ENCODE data around the gene MAZ. TPM values are rescaled to one million over a fixed set of nuclear protein-coding genes. Genes with fewer than 3 reads are reported as not detected.

MAZ gene
- total RNA-seq, 1 experiment from 2014 or later: 426 TPM

DNA sequence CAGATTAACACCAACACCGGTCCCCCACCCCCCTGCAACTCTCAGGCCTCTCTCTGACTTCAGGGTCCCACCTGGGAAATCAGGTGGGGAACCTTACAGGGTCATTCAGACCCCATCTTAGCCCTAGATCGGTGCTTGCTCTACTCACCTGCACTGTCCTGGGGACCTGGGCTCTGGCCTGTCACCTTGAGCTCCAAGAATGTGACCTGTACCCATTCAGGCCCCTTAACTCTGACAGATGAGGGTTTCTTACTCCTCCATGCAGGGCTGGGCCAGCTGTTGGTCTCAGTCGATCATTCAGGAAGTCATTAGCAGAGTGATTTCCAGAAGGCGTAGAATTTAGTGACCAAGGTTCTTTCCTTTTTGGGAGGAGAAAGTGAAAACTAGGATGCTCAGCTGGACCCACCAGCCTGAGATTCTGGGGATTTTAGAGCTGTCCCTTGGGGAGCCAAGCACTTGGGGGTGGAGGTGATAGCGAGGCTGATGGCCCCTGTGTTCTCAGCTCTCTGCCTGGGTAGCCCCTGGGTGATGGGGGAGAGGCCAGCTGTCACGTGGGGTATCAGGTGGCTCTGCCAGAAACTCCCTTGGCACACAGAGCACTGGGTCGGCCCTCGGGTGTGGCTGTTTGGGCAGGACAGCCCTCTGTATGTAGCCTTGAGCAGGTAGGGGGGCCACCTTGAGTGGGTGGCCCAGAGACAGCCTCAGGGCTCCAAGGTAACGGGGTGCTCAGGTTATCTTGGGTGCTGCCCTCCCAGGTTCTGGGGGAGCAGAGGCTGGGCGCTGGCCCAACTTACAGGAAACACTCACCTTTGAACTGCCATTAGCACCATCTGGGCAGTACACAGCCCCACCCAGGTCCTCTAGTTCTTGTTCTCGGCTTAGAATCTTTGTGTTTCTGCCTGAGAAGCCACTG lies 14.7 kb downstream of the MAZ start:
- peak; percentile 36 for ATAC-seq
- POLR2A ChIA-PET: interaction anchor here (0.6 kb wide), 2 partner anchors 9 to 415 kb away, joined by 4 read pairs; partner anchors contain the start of gene NPIPB11
- no TSS peak for BruUV-seq (replicated peaks)

DNA sequence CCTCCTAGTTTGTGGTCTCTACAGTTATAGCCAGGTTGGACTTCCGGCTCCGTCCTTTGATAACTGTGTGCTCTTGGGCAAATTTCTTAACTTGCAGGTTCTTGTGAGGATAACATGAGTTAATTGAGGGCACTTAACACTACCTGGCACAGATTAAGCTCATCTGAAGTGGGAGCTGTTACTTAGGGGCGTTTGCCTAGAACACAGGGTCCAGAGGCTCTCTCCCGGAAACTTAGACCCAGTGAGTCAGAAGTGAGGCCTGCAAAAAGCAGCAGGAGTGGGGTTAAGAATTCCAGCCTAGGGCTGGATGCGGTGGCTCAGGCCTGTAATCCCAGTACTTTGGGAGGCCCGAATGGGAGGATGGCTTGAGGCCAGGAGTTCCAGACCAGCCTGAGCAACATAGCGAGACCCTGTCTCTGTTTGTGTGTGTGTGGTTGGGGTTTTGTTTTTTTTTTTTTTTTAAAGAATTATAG lies 15.3 kb downstream of the MAZ start:
- intact Hi-C loops (cut with micrococcal nuclease; ENCODE audit: unreplicated experiment): no loop called here
- in situ Hi-C loops (cut with HindIII; ENCODE audit: low pct_unique_long_range_greater_than_20kb, low sequenced_read_pairs): no loop called here
- ChIA-PET CTCF (no interaction called here), POLR2A (interaction anchor here (0.6 kb wide), 3 partner anchors 10 to 415 kb away, joined by 4 to 5 read pairs (median 4); partner anchors contain the start of gene NPIPB11)
- DNase-seq (ENCODE audit: low read depth, low spot score): no peak
- Histone ChIP-seq H3K4me1 (ENCODE audit: control insufficient read depth, insufficient read depth, low read length) (peaks cover 63% of the 10 kb centered on the region), H3K9me3 (ENCODE audit: control insufficient read depth, insufficient read depth, low read depth, low read length) (no peaks in the 10 kb centered on the region), H3K27me3 (ENCODE audit: control insufficient read depth, insufficient read depth, low read length) (no peaks in the 10 kb centered on the region), H3K27ac (ENCODE audit: low read length) (peak overlapping the region; percentile 94), H3K36me3 (ENCODE audit: control insufficient read depth, insufficient read depth, low read length) (peaks cover 3% of the 10 kb centered on the region), H3K4me3 (ENCODE audit: low read depth in 2 of 2, low read length in 2 of 2) (peak overlapping the region; percentile 69 to 94)
- ATAC-seq: peak; percentile 30
- no TSS peak for BruUV-seq (replicated peaks)
- peak; percentile 58; the same call in 1 of the 2 replicates for TF ChIP-seq POLR2AphosphoS5 (IDR thresholded peaks at IDR 0.05; ENCODE audit: low read depth, low read length)
- no peak for TF ChIP-seq SIN3A (IDR thresholded peaks at IDR 0.05; ENCODE audit: borderline replicate concordance, insufficient read depth, low read depth, low read length)
- TF ChIP-seq, protein P1, sequence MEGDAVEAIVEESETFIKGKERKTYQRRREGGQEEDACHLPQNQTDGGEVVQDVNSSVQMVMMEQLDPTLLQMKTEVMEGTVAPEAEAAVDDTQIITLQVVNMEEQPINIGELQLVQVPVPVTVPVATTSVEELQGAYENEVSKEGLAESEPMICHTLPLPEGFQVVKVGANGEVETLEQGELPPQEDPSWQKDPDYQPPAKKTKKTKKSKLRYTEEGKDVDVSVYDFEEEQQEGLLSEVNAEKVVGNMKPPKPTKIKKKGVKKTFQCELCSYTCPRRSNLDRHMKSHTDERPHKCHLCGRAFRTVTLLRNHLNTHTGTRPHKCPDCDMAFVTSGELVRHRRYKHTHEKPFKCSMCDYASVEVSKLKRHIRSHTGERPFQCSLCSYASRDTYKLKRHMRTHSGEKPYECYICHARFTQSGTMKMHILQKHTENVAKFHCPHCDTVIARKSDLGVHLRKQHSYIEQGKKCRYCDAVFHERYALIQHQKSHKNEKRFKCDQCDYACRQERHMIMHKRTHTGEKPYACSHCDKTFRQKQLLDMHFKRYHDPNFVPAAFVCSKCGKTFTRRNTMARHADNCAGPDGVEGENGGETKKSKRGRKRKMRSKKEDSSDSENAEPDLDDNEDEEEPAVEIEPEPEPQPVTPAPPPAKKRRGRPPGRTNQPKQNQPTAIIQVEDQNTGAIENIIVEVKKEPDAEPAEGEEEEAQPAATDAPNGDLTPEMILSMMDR (IDR thresholded peaks at IDR 0.05): no peak
- TF ChIP-seq, protein P2, sequence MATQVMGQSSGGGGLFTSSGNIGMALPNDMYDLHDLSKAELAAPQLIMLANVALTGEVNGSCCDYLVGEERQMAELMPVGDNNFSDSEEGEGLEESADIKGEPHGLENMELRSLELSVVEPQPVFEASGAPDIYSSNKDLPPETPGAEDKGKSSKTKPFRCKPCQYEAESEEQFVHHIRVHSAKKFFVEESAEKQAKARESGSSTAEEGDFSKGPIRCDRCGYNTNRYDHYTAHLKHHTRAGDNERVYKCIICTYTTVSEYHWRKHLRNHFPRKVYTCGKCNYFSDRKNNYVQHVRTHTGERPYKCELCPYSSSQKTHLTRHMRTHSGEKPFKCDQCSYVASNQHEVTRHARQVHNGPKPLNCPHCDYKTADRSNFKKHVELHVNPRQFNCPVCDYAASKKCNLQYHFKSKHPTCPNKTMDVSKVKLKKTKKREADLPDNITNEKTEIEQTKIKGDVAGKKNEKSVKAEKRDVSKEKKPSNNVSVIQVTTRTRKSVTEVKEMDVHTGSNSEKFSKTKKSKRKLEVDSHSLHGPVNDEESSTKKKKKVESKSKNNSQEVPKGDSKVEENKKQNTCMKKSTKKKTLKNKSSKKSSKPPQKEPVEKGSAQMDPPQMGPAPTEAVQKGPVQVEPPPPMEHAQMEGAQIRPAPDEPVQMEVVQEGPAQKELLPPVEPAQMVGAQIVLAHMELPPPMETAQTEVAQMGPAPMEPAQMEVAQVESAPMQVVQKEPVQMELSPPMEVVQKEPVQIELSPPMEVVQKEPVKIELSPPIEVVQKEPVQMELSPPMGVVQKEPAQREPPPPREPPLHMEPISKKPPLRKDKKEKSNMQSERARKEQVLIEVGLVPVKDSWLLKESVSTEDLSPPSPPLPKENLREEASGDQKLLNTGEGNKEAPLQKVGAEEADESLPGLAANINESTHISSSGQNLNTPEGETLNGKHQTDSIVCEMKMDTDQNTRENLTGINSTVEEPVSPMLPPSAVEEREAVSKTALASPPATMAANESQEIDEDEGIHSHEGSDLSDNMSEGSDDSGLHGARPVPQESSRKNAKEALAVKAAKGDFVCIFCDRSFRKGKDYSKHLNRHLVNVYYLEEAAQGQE (IDR thresholded peaks at IDR 0.05; ENCODE audit: insufficient read depth in 1 of 2, low read depth in 2 of 2, low read length in 1 of 2): no peak

More for the DNA sequence above, 14.7 kb downstream of the MAZ start:
- intact Hi-C loops (cut with micrococcal nuclease; ENCODE audit: unreplicated experiment): no loop called here
- Histone ChIP-seq H3K27me3 (ENCODE audit: control insufficient read depth, insufficient read depth, low read length) (no peaks in the 10 kb centered on the region), H3K36me3 (ENCODE audit: control insufficient read depth, insufficient read depth, low read length) (peaks cover 3% of the 10 kb centered on the region), H3K4me1 (ENCODE audit: control insufficient read depth, insufficient read depth, low read length) (peaks cover 63% of the 10 kb centered on the region), H3K27ac (ENCODE audit: low read length) (peak overlapping the region; percentile 94), H3K9me3 (ENCODE audit: control insufficient read depth, insufficient read depth, low read depth, low read length) (no peaks in the 10 kb centered on the region), H3K4me3 (ENCODE audit: low read depth in 2 of 2, low read length in 2 of 2) (peak overlapping the region; percentile 69 to 94)
- CTCF ChIA-PET: interaction anchor here (0.6 to 1.9 kb wide), 3 partner anchors 13 to 78 kb away, joined by 4 to 11 read pairs (median 10); partner anchors contain the start of gene SEZ6L2
- in situ Hi-C loops (cut with HindIII; ENCODE audit: low pct_unique_long_range_greater_than_20kb, low sequenced_read_pairs): no loop called here
- DNase-seq (ENCODE audit: low read depth, low spot score): no peak
- TF ChIP-seq, protein P1 (IDR thresholded peaks at IDR 0.05): no peak
- peak; percentile 73 for TF ChIP-seq POLR2AphosphoS5 (IDR thresholded peaks at IDR 0.05; ENCODE audit: low read depth, low read length)
- 0 out of 2 replicates have a peak, but pooled peaks have one; percentile 22 for TF ChIP-seq SIN3A (IDR thresholded peaks at IDR 0.05; ENCODE audit: borderline replicate concordance, insufficient read depth, low read depth, low read length)
